ENCODE data around the gene CBY3. TPM values are rescaled to one million over a fixed set of nuclear protein-coding genes. Genes with fewer than 3 reads are reported as not detected.

Gene CBY3
- total and polyA plus RNA-seq, 2 of the 13 experiments (the other 11 are each of a cell fraction or from before 2014, with no cell fraction given) = not detected

- TF ChIP-seq NFYC (CRISPR knock-in tag; IDR thresholded peaks at IDR 0.05) = peak; percentile 99
- no peak for TF ChIP-seq SRSF9 (IDR thresholded peaks at IDR 0.05; ENCODE audit: borderline replicate concordance, insufficient read depth, low read depth, low read length, poor library complexity, severe bottlenecking)
- no peak; the same call in 1 of the 2 replicates for TF ChIP-seq ZNF552 (CRISPR knock-in tag; IDR thresholded peaks at IDR 0.05; ENCODE audit: borderline replicate concordance)
- TF ChIP-seq ZBTB46 (CRISPR knock-in tag; IDR thresholded peaks at IDR 0.05; ENCODE audit: borderline replicate concordance) = no peak
- TF ChIP-seq ASH2L (IDR thresholded peaks at IDR 0.05; ENCODE audit: insufficient read length, low read depth, low read length) = peak; percentile 48
- TF ChIP-seq ZNF460 (CRISPR knock-in tag; IDR thresholded peaks at IDR 0.05; ENCODE audit: borderline replicate concordance) = no peak; the same call in 1 of the 2 replicates
- no peak for TF ChIP-seq PAF1 (CRISPR knock-in tag; IDR thresholded peaks at IDR 0.05)
- no peak for TF ChIP-seq ARNT (IDR thresholded peaks at IDR 0.05)
- no peak for TF ChIP-seq HNRNPH1 (optimal IDR thresholded peaks at IDR 0.05; ENCODE audit: low read depth, low read length)
- TF ChIP-seq ZZZ3 (CRISPR knock-in tag; IDR thresholded peaks at IDR 0.05; ENCODE audit: borderline replicate concordance) = no peak
- TF ChIP-seq FOSL2 (CRISPR knock-in tag; IDR thresholded peaks at IDR 0.05) = no peak
- TF ChIP-seq NFKB2 (CRISPR knock-in tag; IDR thresholded peaks at IDR 0.05; ENCODE audit: borderline replicate concordance) = peak; percentile 71; the same call in 1 of the 2 replicates
- peak; percentile 37; the same call in 1 of the 2 replicates for TF ChIP-seq MNT (IDR thresholded peaks at IDR 0.05)
- no peak for TF ChIP-seq ZNF605 (CRISPR knock-in tag; IDR thresholded peaks at IDR 0.05)
- TF ChIP-seq PHF5A (CRISPR knock-in tag; IDR thresholded peaks at IDR 0.05; ENCODE audit: low read depth, unreplicated experiment) = peak; percentile 26
- no peak for TF ChIP-seq ZNF709 (CRISPR knock-in tag; IDR thresholded peaks at IDR 0.05)
- peak; percentile 65 for TF ChIP-seq BATF2 (CRISPR knock-in tag; IDR thresholded peaks at IDR 0.05)
- TF ChIP-seq ZNF569 (CRISPR knock-in tag; IDR thresholded peaks at IDR 0.05; ENCODE audit: borderline replicate concordance) = 0 out of 2 replicates have a peak, but pooled peaks have one; percentile 45
- TF ChIP-seq ZBTB2 (CRISPR knock-in tag; IDR thresholded peaks at IDR 0.05; ENCODE audit: low read depth) = peak; percentile 80; the same call in 1 of the 2 replicates
- no peak for TF ChIP-seq ZNF224 (CRISPR knock-in tag; IDR thresholded peaks at IDR 0.05)
- TF ChIP-seq SNAI1 (CRISPR knock-in tag; IDR thresholded peaks at IDR 0.05; ENCODE audit: borderline replicate concordance) = no peak
- peak; percentile 84 for TF ChIP-seq PHF8 (CRISPR knock-in tag; IDR thresholded peaks at IDR 0.05)
- peak; percentile 77 for TF ChIP-seq ZMYM4 (CRISPR knock-in tag; IDR thresholded peaks at IDR 0.05)
- TF ChIP-seq ZNF777 (CRISPR knock-in tag; IDR thresholded peaks at IDR 0.05) = peak; percentile 95
Observed at GRCh38 chr5:179697993-179698934, 17.4 kb upstream of the CBY3 start (continued).

All from HepG2 (cell line).